ENCODE data around the gene VEZT. TPM values are rescaled to one million over a fixed set of nuclear protein-coding genes. Genes with fewer than 3 reads are reported as not detected.
A peak's percentile ranks its signal among the peaks of the same experiment; 100 is the strongest.

The VEZT gene
- polyA plus RNA-seq, 1 of the 3 experiments (the other 2 are of a cell fraction): 41.2 TPM

GRCh38 chr12:95244350-95244749, 26.7 kb downstream of the VEZT start:
- peaks cover 97% of the 10 kb centered on the region for H3K79me2 ChIP-seq (ENCODE audit: insufficient read depth)
- peaks cover 32% of the 10 kb centered on the region for H4K20me1 ChIP-seq (ENCODE audit: insufficient read depth)
- H2AFZ ChIP-seq (ENCODE audit: low read depth): no peak overlapping the region
- TF ChIP-seq USF2 (IDR thresholded peaks at IDR 0.05; ENCODE audit: borderline replicate concordance, low read depth, low read length): no peak
- no peak for TF ChIP-seq EP300 (IDR thresholded peaks at IDR 0.05; ENCODE audit: borderline replicate concordance in 1 of 2, low read depth in 1 of 2, low read length in 1 of 2)
- TF ChIP-seq FOSL2 (IDR thresholded peaks at IDR 0.05; ENCODE audit: borderline replicate concordance, low read depth): no peak
- TF ChIP-seq FOXM1 (IDR thresholded peaks at IDR 0.05; ENCODE audit: low read depth): no peak
- TF ChIP-seq SMC3 (IDR thresholded peaks at IDR 0.05; ENCODE audit: low read depth, low read length): no peak
- no peak for TF ChIP-seq NFIC (IDR thresholded peaks at IDR 0.05; ENCODE audit: borderline replicate concordance)
- TF ChIP-seq ELF1 (IDR thresholded peaks at IDR 0.05): no peak
- TF ChIP-seq TAF1 (IDR thresholded peaks at IDR 0.05; ENCODE audit: borderline replicate concordance, low read depth, low read length): no peak
- no peak for TF ChIP-seq TCF12 (IDR thresholded peaks at IDR 0.05)
- no peak for TF ChIP-seq EZH2phosphoT487 (IDR thresholded peaks at IDR 0.05; ENCODE audit: borderline replicate concordance, low read depth)
- TF ChIP-seq GABPA (IDR thresholded peaks at IDR 0.05; ENCODE audit: low read depth): no peak
- TF ChIP-seq MAX (IDR thresholded peaks at IDR 0.05; ENCODE audit: low read depth): no peak
- no peak for TF ChIP-seq RXRA (IDR thresholded peaks at IDR 0.05; ENCODE audit: borderline replicate concordance, low read depth)
- WGBS (ENCODE audit: low lambda C conversion rate): 89% methylated on average over 3 of the region's 3 CpGs
- CTCF ChIA-PET: interaction anchor here (0.6 to 1.2 kb wide), 2 partner anchors 25 to 68 kb away, joined by 3 read pairs; no protein-coding TSS in a partner anchor
- peaks cover 2 to 25% of the 10 kb centered on the region in 2 experiments; a peak in 3 of 4 replicates for H3K4me1 ChIP-seq (ENCODE audit: control insufficient read depth in 1 of 2, insufficient read depth in 2 of 2, low read depth in 1 of 2, low read length in 1 of 2)
- no peak overlapping the region for H3K9ac ChIP-seq
- POLR2A ChIA-PET: no interaction called here
- H3K9me3 ChIP-seq: no peaks in the 10 kb centered on the region
- peaks cover 24% of the 10 kb centered on the region for H3F3A ChIP-seq (replicated peaks; ENCODE audit: insufficient read depth)
- H3K27me3 ChIP-seq (ENCODE audit: insufficient read depth): no peaks in the 10 kb centered on the region
- no peaks in the 10 kb centered on the region for H3K9me2 ChIP-seq
- no peak for DNase-seq
- H3K4me2 ChIP-seq: no peak overlapping the region
- H3K27ac ChIP-seq (ENCODE audit: low read depth in 2 of 2, low read length in 1 of 2): no peak overlapping the region
- peaks cover 5 to 31% of the 10 kb centered on the region in 2 experiments for H3K36me3 ChIP-seq (replicated peaks in 1 of 2; ENCODE audit: control insufficient read depth in 1 of 2, insufficient read depth in 2 of 2, low read length in 1 of 2)
- H3K4me3 ChIP-seq (ENCODE audit: low read depth in 2 of 2, low read length in 1 of 2): no peak overlapping the region

GRCh38 chr12:95248095-95248494, 30.5 kb downstream of the VEZT start:
- peaks cover 13 to 25% of the 10 kb centered on the region in 2 experiments for H3K36me3 ChIP-seq (replicated peaks in 1 of 2; ENCODE audit: control insufficient read depth in 1 of 2, insufficient read depth in 2 of 2, low read length in 1 of 2)
- H2AFZ ChIP-seq (ENCODE audit: low read depth): no peak overlapping the region
- ChIA-PET CTCF (no interaction called here), POLR2A (no interaction called here)
- H3K79me2 ChIP-seq (ENCODE audit: insufficient read depth): peaks cover 85% of the 10 kb centered on the region
- peaks cover 27% of the 10 kb centered on the region for H3F3A ChIP-seq (replicated peaks; ENCODE audit: insufficient read depth)
- no peaks in the 10 kb centered on the region for H3K9me3 ChIP-seq
- peak; percentile 11; the same call in 1 of the 2 replicates for TF ChIP-seq PBX3 (IDR thresholded peaks at IDR 0.05)
- TF ChIP-seq RXRA (IDR thresholded peaks at IDR 0.05; ENCODE audit: borderline replicate concordance, low read depth): no peak
- peaks cover 29% of the 10 kb centered on the region for H4K20me1 ChIP-seq (ENCODE audit: insufficient read depth)
- H3K4me2 ChIP-seq: no peak overlapping the region
- H3K27me3 ChIP-seq (ENCODE audit: insufficient read depth): no peaks in the 10 kb centered on the region
- no peaks in the 10 kb centered on the region for H3K9me2 ChIP-seq
- H3K9ac ChIP-seq: no peak overlapping the region
- DNase-seq: no peak
- H3K4me3 ChIP-seq (ENCODE audit: low read depth in 2 of 2, low read length in 1 of 2): no peak overlapping the region
- 70% methylated on average over 1 of the region's 1 CpG for WGBS (ENCODE audit: low lambda C conversion rate)
- H3K4me1 ChIP-seq (ENCODE audit: control insufficient read depth in 1 of 2, insufficient read depth in 2 of 2, low read depth in 1 of 2, low read length in 1 of 2): peaks cover 7 to 34% of the 10 kb centered on the region in 2 experiments; a peak in 3 of 4 replicates
- H3K27ac ChIP-seq (ENCODE audit: low read depth in 2 of 2, low read length in 1 of 2): peak overlapping the region; percentile 23 to 65; a peak in 3 of 4 replicates
